ENCODE data around the gene LCMT1.

The LCMT1 gene

DNA sequence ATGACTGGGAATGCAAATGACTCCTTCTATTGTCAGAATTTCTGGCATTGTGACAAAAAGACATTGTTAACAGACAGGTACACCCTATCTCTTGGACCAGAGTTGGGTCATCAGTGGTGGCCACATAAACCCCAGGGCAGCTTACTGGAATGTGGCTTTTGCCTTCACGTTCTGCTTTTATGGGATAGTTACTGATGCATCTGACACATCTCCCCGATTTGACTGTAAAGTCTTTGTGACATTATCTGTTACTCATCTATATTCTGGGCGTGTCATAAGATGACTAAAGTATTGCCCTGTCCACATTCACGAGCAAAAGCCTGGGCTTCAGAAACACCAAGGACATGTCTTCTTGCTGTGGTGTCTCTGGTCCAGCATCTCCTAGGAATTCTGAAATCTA, 86.5 kb downstream of the LCMT1 start:
- Histone ChIP-seq H3K36me3 (ENCODE audit: control insufficient read depth, insufficient read depth, low read length) (no peaks in the 10 kb centered on the region), H3K4me1 (ENCODE audit: control insufficient read depth, insufficient read depth, low read length) (no peaks in the 10 kb centered on the region), H3K4me3 (ENCODE audit: low read depth, low read length) (no peak overlapping the region), H3K27ac (ENCODE audit: low read depth, low read length) (no peak overlapping the region), H3K9me3 (ENCODE audit: control insufficient read depth, insufficient read depth, low read depth, low read length) (no peaks in the 10 kb centered on the region), H3K27me3 (ENCODE audit: control insufficient read depth, insufficient read depth, low read length) (no peaks in the 10 kb centered on the region), H3K9ac (ENCODE audit: low read length) (no peak overlapping the region)

GRCh38 chr16:25199457-25199856, 87.9 kb downstream of the LCMT1 start:
- Histone ChIP-seq H3K9ac (ENCODE audit: low read length) (no peak overlapping the region), H3K4me3 (ENCODE audit: low read depth, low read length) (no peak overlapping the region), H3K9me3 (ENCODE audit: control insufficient read depth, insufficient read depth, low read depth, low read length) (no peaks in the 10 kb centered on the region), H3K27ac (ENCODE audit: low read depth, low read length) (no peak overlapping the region), H3K36me3 (ENCODE audit: control insufficient read depth, insufficient read depth, low read length) (no peaks in the 10 kb centered on the region), H3K4me1 (ENCODE audit: control insufficient read depth, insufficient read depth, low read length) (no peaks in the 10 kb centered on the region), H3K27me3 (ENCODE audit: control insufficient read depth, insufficient read depth, low read length) (no peaks in the 10 kb centered on the region)

GRCh38 chr16:25210758-25211157, 99.2 kb downstream of the LCMT1 start:
- no peaks in the 10 kb centered on the region for H3K4me1 ChIP-seq (ENCODE audit: control insufficient read depth, insufficient read depth, low read length)
- no peak overlapping the region for H3K27ac ChIP-seq (ENCODE audit: low read depth, low read length)
- H3K9ac ChIP-seq (ENCODE audit: low read length), result no peak overlapping the region
- H3K4me3 ChIP-seq (ENCODE audit: low read depth, low read length), result no peak overlapping the region
- H3K9me3 ChIP-seq (ENCODE audit: control insufficient read depth, insufficient read depth, low read depth, low read length), result no peaks in the 10 kb centered on the region
- no peaks in the 10 kb centered on the region for H3K27me3 ChIP-seq (ENCODE audit: control insufficient read depth, insufficient read depth, low read length)
- no peaks in the 10 kb centered on the region for H3K36me3 ChIP-seq (ENCODE audit: control insufficient read depth, insufficient read depth, low read length)

DNA sequence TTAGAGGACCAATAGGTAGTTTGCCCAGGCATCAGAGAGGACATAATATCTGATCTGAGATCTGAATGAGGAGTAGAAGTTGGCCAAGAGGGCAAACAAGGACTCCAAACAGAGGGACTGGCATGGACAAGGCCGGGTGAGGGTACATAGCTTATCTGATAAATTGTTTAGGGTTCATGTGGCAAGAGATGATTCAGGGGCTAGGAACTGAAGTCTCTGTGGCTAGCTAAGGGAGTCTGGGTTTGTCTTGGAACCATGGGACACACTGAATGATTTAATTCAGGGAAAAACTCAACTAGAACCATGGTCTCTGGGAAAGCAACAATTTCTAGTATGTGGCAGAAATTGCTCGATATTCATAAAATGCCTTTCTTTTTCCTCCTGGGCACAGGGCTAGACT, 101.1 kb downstream of the LCMT1 start:
- Histone ChIP-seq H3K9me3 (ENCODE audit: control insufficient read depth, insufficient read depth, low read depth, low read length) (no peaks in the 10 kb centered on the region), H3K27me3 (ENCODE audit: control insufficient read depth, insufficient read depth, low read length) (no peaks in the 10 kb centered on the region)

GRCh38 chr16:25213709-25214397, 102.3 kb downstream of the LCMT1 start:
- H3K4me3 ChIP-seq (ENCODE audit: low read depth, low read length), result no peak overlapping the region
- no peaks in the 10 kb centered on the region for H3K4me1 ChIP-seq (ENCODE audit: control insufficient read depth, insufficient read depth, low read length)
- H3K27ac ChIP-seq (ENCODE audit: low read depth, low read length), result no peak overlapping the region
- no peak overlapping the region for H3K9ac ChIP-seq (ENCODE audit: low read length)
- H3K9me3 ChIP-seq (ENCODE audit: control insufficient read depth, insufficient read depth, low read depth, low read length), result no peaks in the 10 kb centered on the region
- H3K27me3 ChIP-seq (ENCODE audit: control insufficient read depth, insufficient read depth, low read length), result no peaks in the 10 kb centered on the region
- no peaks in the 10 kb centered on the region for H3K36me3 ChIP-seq (ENCODE audit: control insufficient read depth, insufficient read depth, low read length)

More for the DNA sequence above, 101.1 kb downstream of the LCMT1 start:
- no peak overlapping the region for H3K9ac ChIP-seq (ENCODE audit: low read length)
- no peaks in the 10 kb centered on the region for H3K36me3 ChIP-seq (ENCODE audit: control insufficient read depth, insufficient read depth, low read length)
- H3K27ac ChIP-seq (ENCODE audit: low read depth, low read length), result no peak overlapping the region
- H3K4me3 ChIP-seq (ENCODE audit: low read depth, low read length), result no peak overlapping the region
- no peaks in the 10 kb centered on the region for H3K4me1 ChIP-seq (ENCODE audit: control insufficient read depth, insufficient read depth, low read length)

DNA sequence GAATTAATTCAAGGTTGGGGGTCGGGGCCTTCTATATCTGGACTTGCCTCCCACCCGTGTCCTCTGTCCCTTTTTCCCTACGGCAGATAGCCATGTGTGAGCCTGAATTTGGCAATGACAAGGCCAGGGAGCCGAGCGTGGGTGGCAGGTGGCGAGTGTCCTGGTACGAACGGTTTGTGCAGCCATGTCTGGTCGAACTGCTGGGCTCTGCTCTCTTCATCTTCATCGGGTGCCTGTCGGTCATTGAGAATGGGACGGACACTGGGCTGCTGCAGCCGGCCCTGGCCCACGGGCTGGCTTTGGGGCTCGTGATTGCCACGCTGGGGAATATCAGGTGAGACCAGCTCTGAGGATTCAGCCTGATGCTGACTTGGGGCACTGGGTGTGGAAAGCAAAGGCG, 105.6 kb downstream of the LCMT1 start:
- Histone ChIP-seq H3K4me1 (ENCODE audit: control insufficient read depth, insufficient read depth, low read length) (no peaks in the 10 kb centered on the region), H3K9ac (ENCODE audit: low read length) (no peak overlapping the region), H3K4me3 (ENCODE audit: low read depth, low read length) (no peak overlapping the region), H3K27ac (ENCODE audit: low read depth, low read length) (no peak overlapping the region), H3K36me3 (ENCODE audit: control insufficient read depth, insufficient read depth, low read length) (no peaks in the 10 kb centered on the region), H3K9me3 (ENCODE audit: control insufficient read depth, insufficient read depth, low read depth, low read length) (no peaks in the 10 kb centered on the region), H3K27me3 (ENCODE audit: control insufficient read depth, insufficient read depth, low read length) (no peaks in the 10 kb centered on the region)

- Histone ChIP-seq H3K4me1 (ENCODE audit: control insufficient read depth, insufficient read depth, low read length) (no peaks in the 10 kb centered on the region), H3K9me3 (ENCODE audit: control insufficient read depth, insufficient read depth, low read depth, low read length) (no peaks in the 10 kb centered on the region), H3K4me3 (ENCODE audit: low read depth, low read length) (no peak overlapping the region), H3K36me3 (ENCODE audit: control insufficient read depth, insufficient read depth, low read length) (no peaks in the 10 kb centered on the region), H3K27ac (ENCODE audit: low read depth, low read length) (no peak overlapping the region), H3K9ac (ENCODE audit: low read length) (no peak overlapping the region), H3K27me3 (ENCODE audit: control insufficient read depth, insufficient read depth, low read length) (no peaks in the 10 kb centered on the region)
Measured at GRCh38 chr16:25217921-25218320, 106.4 kb downstream of the LCMT1 start.

DNA sequence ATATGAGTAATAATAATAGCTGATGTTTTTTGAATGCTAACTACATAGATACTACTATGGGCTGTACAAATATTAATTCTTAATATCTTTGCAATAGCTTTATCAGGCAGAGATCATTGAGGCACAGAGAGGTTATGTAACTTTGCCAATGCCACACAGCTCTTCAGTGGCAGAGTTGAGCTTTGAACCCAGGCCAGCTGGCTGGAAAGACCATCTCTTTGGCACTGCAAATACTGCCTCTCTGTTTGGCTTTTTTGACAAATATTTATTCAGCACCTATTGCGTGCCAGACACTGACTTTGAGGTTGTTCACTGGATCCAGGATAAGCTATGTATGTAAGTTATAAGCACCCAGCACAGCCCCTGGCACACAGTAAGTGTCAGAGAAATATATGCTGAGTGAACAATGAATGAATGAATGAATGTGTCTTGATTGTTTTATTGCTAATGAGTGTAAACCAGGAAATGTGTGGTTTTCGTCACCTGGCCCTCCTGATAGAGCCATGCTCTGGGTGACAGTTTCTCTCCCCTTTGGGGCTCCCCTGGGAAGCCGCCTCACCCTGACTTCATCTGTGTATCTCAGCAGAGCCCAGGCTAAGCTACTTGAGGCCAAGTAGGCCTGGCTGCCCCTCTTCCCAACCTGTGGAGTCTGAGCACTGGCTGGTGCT, 107.7 kb downstream of the LCMT1 start:
- Histone ChIP-seq H3K27ac (ENCODE audit: low read depth, low read length) (no peak overlapping the region), H3K9me3 (ENCODE audit: control insufficient read depth, insufficient read depth, low read depth, low read length) (no peaks in the 10 kb centered on the region), H3K36me3 (ENCODE audit: control insufficient read depth, insufficient read depth, low read length) (no peaks in the 10 kb centered on the region)

GRCh38 chr16:25222959-25223358, 111.4 kb downstream of the LCMT1 start:
- H3K4me3 ChIP-seq (ENCODE audit: low read depth, low read length), result no peak overlapping the region
- H3K9me3 ChIP-seq (ENCODE audit: control insufficient read depth, insufficient read depth, low read depth, low read length), result no peaks in the 10 kb centered on the region
- H3K9ac ChIP-seq (ENCODE audit: low read length), result no peak overlapping the region
- no peak overlapping the region for H3K27ac ChIP-seq (ENCODE audit: low read depth, low read length)
- H3K4me1 ChIP-seq (ENCODE audit: control insufficient read depth, insufficient read depth, low read length), result no peaks in the 10 kb centered on the region
- no peaks in the 10 kb centered on the region for H3K36me3 ChIP-seq (ENCODE audit: control insufficient read depth, insufficient read depth, low read length)
- H3K27me3 ChIP-seq (ENCODE audit: control insufficient read depth, insufficient read depth, low read length), result no peaks in the 10 kb centered on the region

More for the DNA sequence above, 107.7 kb downstream of the LCMT1 start:
- H3K27me3 ChIP-seq (ENCODE audit: control insufficient read depth, insufficient read depth, low read length), result no peaks in the 10 kb centered on the region
- no peaks in the 10 kb centered on the region for H3K4me1 ChIP-seq (ENCODE audit: control insufficient read depth, insufficient read depth, low read length)
- H3K4me3 ChIP-seq (ENCODE audit: low read depth, low read length), result no peak overlapping the region
- H3K9ac ChIP-seq (ENCODE audit: low read length), result no peak overlapping the region

GRCh38 chr16:25223964-25224363, 112.4 kb downstream of the LCMT1 start:
- no peaks in the 10 kb centered on the region for H3K9me3 ChIP-seq (ENCODE audit: control insufficient read depth, insufficient read depth, low read depth, low read length)
- no peaks in the 10 kb centered on the region for H3K27me3 ChIP-seq (ENCODE audit: control insufficient read depth, insufficient read depth, low read length)
- no peak overlapping the region for H3K27ac ChIP-seq (ENCODE audit: low read depth, low read length)
- no peak overlapping the region for H3K4me3 ChIP-seq (ENCODE audit: low read depth, low read length)
- peaks cover 4% of the 10 kb centered on the region; the same call in 1 of the 2 replicates for H3K4me1 ChIP-seq (ENCODE audit: control insufficient read depth, insufficient read depth, low read length)
- H3K36me3 ChIP-seq (ENCODE audit: control insufficient read depth, insufficient read depth, low read length), result no peaks in the 10 kb centered on the region
- no peak overlapping the region for H3K9ac ChIP-seq (ENCODE audit: low read length)

DNA sequence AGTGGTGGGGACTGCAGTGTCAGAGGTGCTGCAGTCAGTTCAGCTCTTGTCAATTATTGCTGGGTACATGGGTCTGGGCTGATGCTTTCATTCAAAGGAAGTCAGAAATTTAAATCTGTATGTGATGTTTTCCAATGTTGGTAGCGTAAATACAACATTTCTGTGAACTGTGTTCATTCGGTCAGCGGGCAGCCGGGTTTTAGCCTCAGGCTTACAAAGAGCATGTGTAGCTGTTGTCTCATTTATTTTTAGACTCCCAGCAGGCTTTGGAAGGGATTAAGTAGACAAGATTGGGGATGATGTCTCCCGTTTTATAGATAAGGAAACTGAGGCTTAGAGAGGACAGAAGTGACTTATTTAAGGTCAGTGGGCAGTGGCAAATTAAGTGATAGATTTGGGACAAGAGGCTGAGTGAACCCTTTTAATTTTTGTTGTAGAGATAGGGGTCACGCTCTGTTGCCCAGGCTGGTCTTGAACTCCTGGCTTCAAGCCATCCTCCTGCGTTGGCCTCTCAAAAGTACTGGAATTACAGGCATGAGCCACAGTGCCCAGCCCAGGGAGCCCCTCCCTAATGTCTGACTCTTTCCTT, 113.3 kb downstream of the LCMT1 start:
- H3K9me3 ChIP-seq (ENCODE audit: control insufficient read depth, insufficient read depth, low read depth, low read length), result no peaks in the 10 kb centered on the region
- H3K4me1 ChIP-seq (ENCODE audit: control insufficient read depth, insufficient read depth, low read length), result peaks cover 4% of the 10 kb centered on the region; the same call in 1 of the 2 replicates
- H3K27me3 ChIP-seq (ENCODE audit: control insufficient read depth, insufficient read depth, low read length), result no peaks in the 10 kb centered on the region
- no peak overlapping the region for H3K4me3 ChIP-seq (ENCODE audit: low read depth, low read length)
- no peak overlapping the region for H3K27ac ChIP-seq (ENCODE audit: low read depth, low read length)
- H3K36me3 ChIP-seq (ENCODE audit: control insufficient read depth, insufficient read depth, low read length), result no peaks in the 10 kb centered on the region
- no peak overlapping the region for H3K9ac ChIP-seq (ENCODE audit: low read length)

All from HUES6 (cell line).